HepG2 (cell line): ENCODE data around the gene PACSIN1. TPM values are rescaled to one million over a fixed set of nuclear protein-coding genes. Genes with fewer than 3 reads are reported as not detected.

Source experiments
- BRF2 ChIP-seq: sonication (generic); formaldehyde crosslinking; IDR thresholded peaks from 2 replicates; pipeline ENCODE4 v1.8.1; 2022; ENCODE audit warnings: mild to moderate bottlenecking, missing genetic modification reagents
- ELK4 ChIP-seq: sonication (generic); formaldehyde crosslinking; IDR thresholded peaks from 2 replicates; pipeline ENCODE4 v1.9.0; 2021; ENCODE audit warnings: missing genetic modification reagents, borderline replicate concordance
- FOXO4 ChIP-seq: sonication (generic); formaldehyde crosslinking; conservative IDR thresholded peaks from 2 replicates; pipeline ENCODE4 v1.8.1; 2023; ENCODE audit warnings: missing genetic modification reagents
- HOXA5 ChIP-seq: sonication (generic); formaldehyde crosslinking; IDR thresholded peaks from 2 replicates; pipeline ENCODE4 v1.4.0; 2020; ENCODE audit warnings: missing genetic modification reagents
- NFAT5 ChIP-seq: sonication (generic); formaldehyde crosslinking; IDR thresholded peaks from 2 replicates; pipeline ENCODE4 v1.4.0; 2020; ENCODE audit warnings: missing genetic modification reagents
- POGK ChIP-seq: sonication (generic); formaldehyde crosslinking; conservative IDR thresholded peaks from 2 replicates; pipeline ENCODE4 v1.8.0; 2022; ENCODE audit warnings: mild to moderate bottlenecking, moderate library complexity, missing genetic modification reagents
- TFE3 ChIP-seq: IDR thresholded peaks from 2 replicates; pipeline ENCODE4 v1.6.1; 2016
- ZFP91 ChIP-seq: sonication (generic); formaldehyde crosslinking; IDR thresholded peaks from 2 replicates; pipeline ENCODE4 v1.9.0; 2022; ENCODE audit warnings: missing genetic modification reagents, mild to moderate bottlenecking, borderline replicate concordance
- ZKSCAN5 ChIP-seq: sonication (generic); formaldehyde crosslinking; IDR thresholded peaks from 2 replicates; pipeline ENCODE4 v1.5.1; 2020; ENCODE audit warnings: mild to moderate bottlenecking, missing genetic modification reagents
- ZNF180 ChIP-seq: sonication (generic); formaldehyde crosslinking; IDR thresholded peaks from 2 replicates; pipeline ENCODE4 v1.4.0; 2020; ENCODE audit warnings: low read depth, missing genetic modification reagents, borderline replicate concordance
- ZNF556 ChIP-seq: sonication (generic); formaldehyde crosslinking; IDR thresholded peaks from 2 replicates; pipeline ENCODE4 v1.4.0; 2020; ENCODE audit warnings: mild to moderate bottlenecking, missing genetic modification reagents, borderline replicate concordance
- ZNF839 ChIP-seq: sonication (generic); formaldehyde crosslinking; IDR thresholded peaks from 2 replicates; pipeline ENCODE4 v1.4.0; 2020; ENCODE audit warnings: missing genetic modification reagents, mild to moderate bottlenecking, borderline replicate concordance
- polyA plus RNA-seq, 8 experiments: library from polyadenylated mRNA; depleted of rRNA in 3 of 8; stranded (reverse) in 7 of 8; unstranded in 1 of 8; fragments of >200 nt; fragmentation: Illumina TruSeq in 4 of 8; extraction: Trizol in 4 of 8; gene quantifications; 2 replicates each; pipeline versions ENCODE4 v1.2.1 to v1.2.3, GENCODE V29; 2011 to 2016; ENCODE audit warnings: low read depth in 4 of 8, missing spikeins in 1 of 8, mixed read lengths in 1 of 8; ENCODE audit not compliant: insufficient read depth in 1 of 8
- total RNA-seq, 5 experiments: library from RNA; depleted of rRNA; stranded (reverse); fragments of >200 nt; fragmentation: Illumina TruSeq; extraction: Trizol; gene quantifications; 2 replicates each; pipeline ENCODE4 v1.2.3, GENCODE V29; 2016; ENCODE audit warnings: low read depth in 1 of 5

Gene PACSIN1
- total and polyA plus RNA-seq, 2 of the 13 experiments (the other 11 are each of a cell fraction or from before 2014, with no cell fraction given) = not detected

GRCh38 chr6:34560366-34561226 lies 94.7 kb downstream of the PACSIN1 start (continued):
- TF ChIP-seq HOXA5 (CRISPR knock-in tag) (no peak), ZNF180 (CRISPR knock-in tag) (no peak), ZNF556 (CRISPR knock-in tag) (peak; percentile 85; the same call in 1 of the 2 replicates), TFE3 (CRISPR knock-in tag) (peak; percentile 48; the same call in 1 of the 2 replicates), BRF2 (CRISPR knock-in tag) (no peak), ZNF839 (CRISPR knock-in tag) (no peak), FOXO4 (CRISPR knock-in tag) (no peak), ZKSCAN5 (CRISPR knock-in tag) (no peak), NFAT5 (CRISPR knock-in tag) (no peak), ELK4 (CRISPR knock-in tag) (no peak), ZFP91 (CRISPR knock-in tag) (peak; percentile 81), POGK (CRISPR knock-in tag) (no peak)
